ENCODE results near the gene MAPKAP1.

- TF ChIP-seq CTCF (IDR thresholded peaks at IDR 0.05; ENCODE audit: borderline replicate concordance, extremely low read depth, low read length, poor library complexity, severe bottlenecking) (no peak), EZH2 (IDR thresholded peaks at IDR 0.05; ENCODE audit: borderline replicate concordance, low read depth, low read length, severe bottlenecking) (no peak)
Measured at GRCh38 chr9:125405938-125406809, 300.8 kb downstream of the MAPKAP1 start.

Data from DND-41 (cell line).